Measurements from ENCODE around the gene PKHD1.

DNA sequence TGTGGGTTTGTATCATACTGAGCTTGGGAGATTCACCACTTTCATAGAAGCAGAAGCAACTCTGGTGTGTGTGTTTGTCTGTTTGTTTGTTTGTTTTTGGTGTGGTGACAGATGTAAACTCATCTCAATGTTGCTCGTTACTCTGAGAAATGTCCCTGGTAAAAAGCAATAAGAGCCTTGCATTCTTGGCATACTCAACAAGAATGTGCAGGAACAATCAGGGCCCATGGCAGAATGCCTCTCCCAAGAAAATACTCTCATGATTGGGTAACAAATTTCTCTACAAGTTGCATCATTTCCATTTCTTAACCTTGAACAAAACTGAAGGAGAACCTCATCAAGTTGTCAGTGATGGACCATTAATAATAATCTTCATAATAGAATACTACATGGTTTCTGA is 43.0 kb upstream of the PKHD1 start:
- TF ChIP-seq, protein P1, sequence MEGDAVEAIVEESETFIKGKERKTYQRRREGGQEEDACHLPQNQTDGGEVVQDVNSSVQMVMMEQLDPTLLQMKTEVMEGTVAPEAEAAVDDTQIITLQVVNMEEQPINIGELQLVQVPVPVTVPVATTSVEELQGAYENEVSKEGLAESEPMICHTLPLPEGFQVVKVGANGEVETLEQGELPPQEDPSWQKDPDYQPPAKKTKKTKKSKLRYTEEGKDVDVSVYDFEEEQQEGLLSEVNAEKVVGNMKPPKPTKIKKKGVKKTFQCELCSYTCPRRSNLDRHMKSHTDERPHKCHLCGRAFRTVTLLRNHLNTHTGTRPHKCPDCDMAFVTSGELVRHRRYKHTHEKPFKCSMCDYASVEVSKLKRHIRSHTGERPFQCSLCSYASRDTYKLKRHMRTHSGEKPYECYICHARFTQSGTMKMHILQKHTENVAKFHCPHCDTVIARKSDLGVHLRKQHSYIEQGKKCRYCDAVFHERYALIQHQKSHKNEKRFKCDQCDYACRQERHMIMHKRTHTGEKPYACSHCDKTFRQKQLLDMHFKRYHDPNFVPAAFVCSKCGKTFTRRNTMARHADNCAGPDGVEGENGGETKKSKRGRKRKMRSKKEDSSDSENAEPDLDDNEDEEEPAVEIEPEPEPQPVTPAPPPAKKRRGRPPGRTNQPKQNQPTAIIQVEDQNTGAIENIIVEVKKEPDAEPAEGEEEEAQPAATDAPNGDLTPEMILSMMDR (IDR thresholded peaks at IDR 0.05): no peak
- no peak for TF ChIP-seq POLR2A (IDR thresholded peaks at IDR 0.05)

All from heart left ventricle (tissue), 13 donors.